ENCODE data around the gene PIK3C2G.

PIK3C2G gene

GRCh38 chr12:18358930-18359329, 97.6 kb downstream of the PIK3C2G start:
- H2AFZ ChIP-seq (ENCODE audit: low read length) = no peak overlapping the region

GRCh38 chr12:18361433-18361832, 100.1 kb downstream of the PIK3C2G start:
- H3K4me3 ChIP-seq (ENCODE audit: low read length, poor library complexity, severe bottlenecking) = no peak overlapping the region
- H3K9me2 ChIP-seq (replicated peaks; ENCODE audit: low read depth, low read length) = no peaks in the 10 kb centered on the region
- no peaks in the 10 kb centered on the region for H3K27me3 ChIP-seq (ENCODE audit: insufficient read depth, low read length, poor library complexity, severe bottlenecking)
- no peak overlapping the region for H2AFZ ChIP-seq (ENCODE audit: low read length)
- no peaks in the 10 kb centered on the region for H3F3A ChIP-seq (ENCODE audit: low read depth)
- no peak overlapping the region for H3K4me2 ChIP-seq (ENCODE audit: low read depth, low read length, poor library complexity, severe bottlenecking)
- TF ChIP-seq EZH2phosphoT487 (IDR thresholded peaks at IDR 0.05; ENCODE audit: borderline replicate concordance) (no peak), CTCF (conservative IDR thresholded peaks at IDR 0.05; ENCODE audit: low read length) (no peak)
- H3K9me3 ChIP-seq (ENCODE audit: insufficient read depth, low read depth, low read length) = no peaks in the 10 kb centered on the region
- no peak overlapping the region for H3K9ac ChIP-seq (ENCODE audit: low read depth, low read length, poor library complexity, severe bottlenecking)
- H3K4me1 ChIP-seq (ENCODE audit: insufficient read depth, low read length, poor library complexity, severe bottlenecking) = no peaks in the 10 kb centered on the region
- no peaks in the 10 kb centered on the region for H3K36me3 ChIP-seq (ENCODE audit: insufficient read depth, low read length)
- no peaks in the 10 kb centered on the region for H3K79me2 ChIP-seq (ENCODE audit: insufficient read depth, low read length)
- no peaks in the 10 kb centered on the region for H4K20me1 ChIP-seq (ENCODE audit: insufficient read depth, low read length, poor library complexity, severe bottlenecking)

More at GRCh38 chr12:18358930-18359329, 97.6 kb downstream of the PIK3C2G start:
- H4K20me1 ChIP-seq (ENCODE audit: insufficient read depth, low read length, poor library complexity, severe bottlenecking) = no peaks in the 10 kb centered on the region
- H3K79me2 ChIP-seq (ENCODE audit: insufficient read depth, low read length) = no peaks in the 10 kb centered on the region
- no peaks in the 10 kb centered on the region for H3K36me3 ChIP-seq (ENCODE audit: insufficient read depth, low read length)
- H3K4me1 ChIP-seq (ENCODE audit: insufficient read depth, low read length, poor library complexity, severe bottlenecking) = no peaks in the 10 kb centered on the region
- H3K4me2 ChIP-seq (ENCODE audit: low read depth, low read length, poor library complexity, severe bottlenecking) = no peak overlapping the region
- no peaks in the 10 kb centered on the region for H3K9me3 ChIP-seq (ENCODE audit: insufficient read depth, low read depth, low read length)
- H3K9me2 ChIP-seq (replicated peaks; ENCODE audit: low read depth, low read length) = no peaks in the 10 kb centered on the region
- H3K4me3 ChIP-seq (ENCODE audit: low read length, poor library complexity, severe bottlenecking) = no peak overlapping the region
- TF ChIP-seq EZH2phosphoT487 (IDR thresholded peaks at IDR 0.05; ENCODE audit: borderline replicate concordance) (no peak), CTCF (conservative IDR thresholded peaks at IDR 0.05; ENCODE audit: low read length) (no peak)
- no peak overlapping the region for H3K9ac ChIP-seq (ENCODE audit: low read depth, low read length, poor library complexity, severe bottlenecking)
- no peaks in the 10 kb centered on the region for H3F3A ChIP-seq (ENCODE audit: low read depth)
- no peaks in the 10 kb centered on the region for H3K27me3 ChIP-seq (ENCODE audit: insufficient read depth, low read length, poor library complexity, severe bottlenecking)

- H3K36me3 ChIP-seq (ENCODE audit: insufficient read depth, low read length) = no peaks in the 10 kb centered on the region
- H3K4me3 ChIP-seq (ENCODE audit: low read length, poor library complexity, severe bottlenecking) = no peak overlapping the region
- no peak overlapping the region for H3K4me2 ChIP-seq (ENCODE audit: low read depth, low read length, poor library complexity, severe bottlenecking)
- no peaks in the 10 kb centered on the region for H3F3A ChIP-seq (ENCODE audit: low read depth)
- H3K4me1 ChIP-seq (ENCODE audit: insufficient read depth, low read length, poor library complexity, severe bottlenecking) = no peaks in the 10 kb centered on the region
- TF ChIP-seq CTCF (conservative IDR thresholded peaks at IDR 0.05; ENCODE audit: low read length) (no peak), EZH2phosphoT487 (IDR thresholded peaks at IDR 0.05; ENCODE audit: borderline replicate concordance) (no peak)
- H2AFZ ChIP-seq (ENCODE audit: low read length) = no peak overlapping the region
- no peaks in the 10 kb centered on the region for H3K9me2 ChIP-seq (replicated peaks; ENCODE audit: low read depth, low read length)
- no peaks in the 10 kb centered on the region for H3K27me3 ChIP-seq (ENCODE audit: insufficient read depth, low read length, poor library complexity, severe bottlenecking)
- H3K79me2 ChIP-seq (ENCODE audit: insufficient read depth, low read length) = no peaks in the 10 kb centered on the region
- H3K9me3 ChIP-seq (ENCODE audit: insufficient read depth, low read depth, low read length) = no peaks in the 10 kb centered on the region
- H4K20me1 ChIP-seq (ENCODE audit: insufficient read depth, low read length, poor library complexity, severe bottlenecking) = no peaks in the 10 kb centered on the region
- H3K9ac ChIP-seq (ENCODE audit: low read depth, low read length, poor library complexity, severe bottlenecking) = no peak overlapping the region
These were observed 102.0 kb downstream of the PIK3C2G start for GRCh38 chr12:18363321-18363720.

All from Loucy (cell line).